CD4-positive, alpha-beta T cell treated with Interleukin-6 for 4 hours (primary cell): Measurements from ENCODE around the gene CCDC74A.
"Not testable (repeated sequence)": the region's sequence is repeated elsewhere in the genome, so short reads cannot be mapped to it uniquely, and the experiment has no call there.

ENCODE experiments used
- DNase-seq: peaks from one replicate; pipeline ENCODE4 v3.0.0-alpha.2; 2020; ENCODE audit warnings: mixed read lengths

Gene CCDC74A

GRCh38 chr2:131503587-131503986, 24.1 kb upstream of the CCDC74A start:
- DNase-seq, result not testable (repeated sequence)

- not testable (repeated sequence) for DNase-seq
Observed at GRCh38 chr2:131504082-131504750, 23.5 kb upstream of the CCDC74A start.

- no peak for DNase-seq
Observed at GRCh38 chr2:131509615-131510014, 18.1 kb upstream of the CCDC74A start.

DNA sequence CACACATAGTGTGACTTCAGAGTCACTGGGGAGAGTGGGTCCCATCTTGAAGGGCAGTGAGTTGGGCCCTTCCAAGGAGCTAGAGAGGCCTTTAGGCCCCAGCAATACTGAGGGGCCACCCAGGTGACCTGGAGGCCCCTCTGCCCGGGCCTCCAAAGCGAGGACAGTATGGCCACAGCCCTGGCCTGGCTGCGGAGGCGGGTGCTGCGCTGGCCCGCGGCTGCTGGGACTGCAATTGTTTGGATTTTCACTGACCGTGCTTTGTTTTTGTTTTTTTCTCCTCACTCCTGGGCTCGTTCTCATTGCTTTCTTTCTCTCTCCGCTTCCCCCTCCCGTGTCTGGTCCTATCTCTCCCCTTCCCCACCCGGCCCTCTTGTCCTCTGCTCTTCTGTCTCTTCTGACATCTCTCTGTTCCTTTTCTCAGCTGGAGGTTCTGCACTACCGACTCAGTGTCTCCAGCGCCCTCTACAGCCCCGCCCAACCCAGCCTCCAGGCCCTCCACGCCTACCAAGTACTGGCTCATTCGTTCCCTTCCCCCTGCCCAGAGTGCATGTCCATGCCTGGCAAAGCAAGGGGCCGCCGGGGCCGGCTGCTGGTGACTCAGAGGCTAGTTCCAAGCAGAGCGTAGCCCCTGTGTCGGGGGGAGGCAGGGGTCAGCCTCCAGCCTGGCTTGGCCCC, 16.3 kb upstream of the CCDC74A start:
- not testable (repeated sequence) for DNase-seq

- DNase-seq, result not testable (repeated sequence)
Observed at GRCh38 chr2:131511969-131512870, 15.5 kb upstream of the CCDC74A start.

- DNase-seq, result not testable (repeated sequence)
Observed at GRCh38 chr2:131514408-131515166, 13.1 kb upstream of the CCDC74A start.

DNA sequence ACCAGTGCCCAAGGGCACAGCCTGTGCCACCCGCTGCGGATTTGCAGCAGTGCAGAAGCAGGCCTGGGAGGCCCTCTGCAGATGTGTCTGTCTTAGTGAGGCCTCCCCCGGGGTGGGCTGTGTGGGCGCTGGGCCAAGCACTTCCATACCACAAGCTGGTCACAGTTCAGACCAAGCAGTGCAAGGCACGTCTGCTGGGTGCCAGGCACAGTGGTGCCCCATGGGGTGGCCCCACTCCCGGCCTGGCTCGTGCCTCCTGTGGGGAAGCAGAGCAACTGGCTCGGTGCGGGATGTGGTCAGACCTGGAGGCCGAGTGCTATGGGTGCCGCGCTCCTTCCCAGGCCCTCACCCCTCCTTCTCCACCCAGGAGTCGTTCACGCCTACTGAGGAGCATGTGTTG, 12.5 kb upstream of the CCDC74A start:
- DNase-seq, result not testable (repeated sequence)

DNA sequence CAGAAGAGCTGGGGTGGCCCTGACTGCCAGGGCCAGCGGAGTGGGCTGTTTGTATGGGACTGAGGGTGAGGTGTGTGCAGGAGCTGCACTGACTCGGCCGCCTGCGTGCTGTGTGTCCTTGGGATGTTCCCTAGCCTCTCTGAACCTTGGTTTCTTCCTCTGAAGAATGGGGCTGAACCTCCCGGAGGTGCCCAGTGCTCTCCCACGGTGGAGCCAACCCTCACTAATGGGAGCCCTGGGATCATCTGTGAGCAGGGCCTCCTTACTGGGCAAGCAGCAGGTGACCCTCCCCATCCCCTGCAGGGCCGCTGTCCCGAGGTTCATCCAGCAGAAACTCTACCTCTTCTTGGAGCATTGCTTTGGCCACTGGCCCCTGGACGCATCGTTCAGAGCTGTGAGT, 11.7 kb upstream of the CCDC74A start:
- DNase-seq, result no peak

GRCh38 chr2:131516621-131517020, 11.1 kb upstream of the CCDC74A start:
- not testable (repeated sequence) for DNase-seq

DNA sequence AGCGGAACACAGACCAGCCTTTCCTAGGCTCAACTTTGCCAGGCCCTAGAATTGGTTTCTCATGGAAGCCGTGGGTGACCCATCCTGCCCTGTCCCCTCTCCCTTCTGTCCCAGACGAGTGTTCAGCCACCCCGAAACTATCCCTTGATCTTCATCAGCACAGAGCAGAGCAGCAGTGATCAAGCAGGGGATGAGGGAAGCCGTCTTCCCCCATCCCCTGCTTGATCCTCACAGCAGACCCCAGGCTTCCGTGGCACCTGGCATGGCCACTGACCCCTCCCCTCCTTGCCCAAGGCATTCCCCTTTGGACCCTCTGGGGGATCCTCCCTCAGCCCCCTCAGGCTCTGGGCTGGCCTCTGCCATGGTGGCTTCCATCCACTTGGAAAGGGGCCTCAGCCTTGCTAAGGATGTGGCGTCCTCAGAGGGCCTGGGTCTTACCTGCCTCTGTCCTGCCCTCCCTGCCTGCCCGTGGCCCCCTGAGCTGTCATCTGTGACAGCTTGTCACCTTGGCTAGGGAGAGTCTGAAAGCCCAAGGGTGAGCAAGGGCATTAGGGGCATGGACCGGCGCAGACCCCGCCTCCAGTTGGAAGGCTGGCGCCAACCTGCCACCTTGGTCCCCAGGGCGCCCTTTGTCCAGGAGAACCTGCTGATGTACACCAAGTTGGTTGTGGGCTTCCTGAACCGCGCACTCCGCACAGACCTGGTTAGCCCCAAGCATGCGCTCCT, 10.4 kb upstream of the CCDC74A start:
- no peak for DNase-seq

- DNase-seq, result not testable (repeated sequence)
Observed at GRCh38 chr2:131517856-131518255, 9.8 kb upstream of the CCDC74A start.

DNA sequence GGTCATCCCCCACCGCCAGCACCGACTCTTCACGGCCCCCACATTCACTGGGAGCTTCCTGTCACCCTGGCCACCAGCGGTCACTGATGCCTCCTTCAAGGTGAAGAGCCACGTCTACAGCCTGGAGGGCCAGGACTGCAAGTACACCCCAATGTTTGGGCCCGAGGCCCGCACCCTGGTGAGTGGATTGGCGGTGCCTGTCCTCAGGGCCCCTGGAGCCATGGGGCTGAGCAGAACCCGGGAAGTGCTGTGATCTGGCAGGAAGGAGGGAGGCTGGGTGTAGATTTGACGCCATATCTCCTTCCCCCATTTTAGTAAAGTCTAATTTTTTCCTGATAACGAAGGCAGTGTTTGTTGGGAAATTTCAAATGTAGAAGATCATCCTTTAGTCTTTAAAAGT, 9.2 kb upstream of the CCDC74A start:
- not testable (repeated sequence) for DNase-seq

GRCh38 chr2:131519466-131519865, 8.2 kb upstream of the CCDC74A start:
- no peak for DNase-seq

DNA sequence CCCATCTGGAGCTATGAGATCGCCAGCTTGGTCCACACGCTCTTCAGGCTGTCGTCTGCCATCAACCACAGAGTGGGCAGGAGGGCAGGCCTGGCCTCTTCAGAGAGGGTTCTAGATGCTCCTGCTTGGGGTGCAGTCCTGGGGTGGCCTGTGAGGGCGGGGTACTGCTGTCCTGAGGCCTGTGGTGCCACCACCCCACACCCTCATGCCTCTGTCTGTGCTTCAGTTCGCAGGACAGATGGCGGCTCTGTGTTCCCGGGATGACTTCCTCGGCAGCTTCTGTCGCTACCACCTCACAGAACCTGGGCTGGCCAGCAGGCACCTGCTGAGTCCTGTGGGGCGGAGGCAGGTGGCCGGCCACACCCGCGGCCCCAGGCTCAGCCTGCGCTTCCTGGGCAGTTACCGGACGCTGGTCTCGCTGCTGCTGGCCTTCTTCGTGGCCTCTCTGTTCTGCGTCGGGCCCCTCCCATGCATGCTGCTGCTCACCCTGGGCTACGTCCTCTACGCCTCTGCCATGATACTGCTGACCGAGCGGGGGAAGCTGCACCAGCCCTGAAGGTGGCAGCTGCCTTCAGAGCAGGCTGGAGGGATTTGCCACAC, 7.7 kb upstream of the CCDC74A start:
- DNase-seq, result not testable (repeated sequence)

GRCh38 chr2:131520526-131520925, 7.2 kb upstream of the CCDC74A start:
- DNase-seq, result no peak

DNA sequence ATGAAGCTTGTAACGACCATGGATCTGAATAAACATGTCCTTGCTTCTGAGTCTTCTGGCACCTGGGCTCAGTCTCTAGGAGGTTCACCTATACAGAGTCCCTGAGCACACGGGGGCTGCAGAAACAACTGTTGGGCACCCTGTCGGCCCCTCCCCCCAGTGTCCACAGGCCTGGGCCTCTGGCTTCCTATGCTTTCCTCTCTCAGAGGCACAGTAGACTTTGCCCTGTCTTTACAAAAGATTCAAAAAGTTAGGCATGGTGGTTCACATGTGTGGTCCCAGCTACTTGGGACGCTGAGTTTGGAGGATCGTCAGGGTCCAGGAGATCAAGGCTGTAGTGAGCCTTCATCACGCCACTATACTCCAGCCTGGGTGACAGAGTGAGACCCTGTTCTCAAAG, 6.2 kb upstream of the CCDC74A start:
- DNase-seq, result not testable (repeated sequence)

DNA sequence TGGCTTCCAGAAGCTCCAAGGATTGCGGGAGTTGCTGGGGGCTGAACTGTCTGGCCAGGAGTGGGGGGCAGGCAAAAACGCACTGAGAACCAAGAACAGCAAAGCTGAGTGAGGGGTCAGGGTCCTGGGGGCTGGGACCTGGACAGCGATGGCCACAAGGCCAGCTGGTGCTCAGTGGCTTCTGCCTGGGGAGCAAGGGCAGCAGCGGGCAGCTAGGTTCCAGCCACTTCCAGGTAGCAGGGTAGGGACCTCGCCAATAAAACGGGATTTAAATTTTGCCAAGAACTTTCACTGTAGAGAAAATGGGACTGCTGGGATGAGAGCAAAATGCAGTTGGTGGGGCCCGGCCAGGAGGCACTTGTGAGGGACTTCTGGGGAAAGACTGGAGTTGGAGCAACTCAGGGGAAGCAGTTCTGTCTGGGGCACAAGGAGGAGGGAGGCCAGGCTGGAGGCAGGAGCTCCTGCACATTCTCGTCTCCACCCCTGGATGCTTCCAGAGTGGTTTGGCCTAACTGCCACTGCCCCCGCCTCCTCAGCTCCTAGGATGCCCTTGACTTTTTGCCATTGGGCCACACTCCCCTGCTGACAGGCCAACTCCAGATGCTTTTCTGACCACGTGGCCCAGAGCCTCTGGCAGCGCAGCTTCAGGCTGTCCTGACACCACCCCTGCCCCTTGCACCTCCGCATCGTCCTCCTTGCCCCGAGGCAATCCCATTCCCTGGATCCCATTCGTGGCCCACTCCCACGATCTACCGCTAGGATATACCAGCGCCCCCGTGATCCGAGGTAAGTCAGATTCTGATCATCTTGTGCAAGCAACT, 5.5 kb upstream of the CCDC74A start:
- DNase-seq, result no peak

- DNase-seq, result not testable (repeated sequence)
Observed at GRCh38 chr2:131525256-131525655, 2.4 kb upstream of the CCDC74A start.

- not testable (repeated sequence) for DNase-seq
Observed at GRCh38 chr2:131528981-131529863, 1.5 kb downstream of the CCDC74A start.
